Heart right ventricle (tissue), 16 donors: ENCODE data around the gene SYTL3. TPM values are rescaled to one million over a fixed set of nuclear protein-coding genes. Genes with fewer than 3 reads are reported as not detected.

Experiments used
- ATAC-seq, 8 donors: fragments of 200-7000 bp; cut with Tn5 transposase; one replicate each; pipeline ENCODE4 v1.9.1; 2020; ENCODE audit warnings: mild to moderate bottlenecking in 8 of 8, moderate library complexity in 8 of 8, moderate number of reproducible peaks in 1 of 8
- DNase-seq, 2 donors: peaks; one replicate each; pipeline ENCODE4 v3.0.0-alpha.2; 2020
- H3K27ac ChIP-seq, 10 donors: fragments of 200-600 bp; sonication (generic) in 2 of 10; one replicate each; pipeline versions ENCODE4 v1.5.0 to v1.8.0; 2020 to 2022; ENCODE audit warnings: mild to moderate bottlenecking in 3 of 10
- H3K27me3 ChIP-seq, 7 donors: fragments of 200-600 bp; one replicate each; pipeline ENCODE4 v1.8.0; 2021 to 2022; ENCODE audit warnings: mild to moderate bottlenecking in 2 of 7
- H3K36me3 ChIP-seq, 9 donors: fragments of 200-600 bp; sonication (generic) in 1 of 9; one replicate each; pipeline versions ENCODE4 v1.5.0 to v1.8.0; 2020 to 2022; ENCODE audit warnings: mild to moderate bottlenecking in 2 of 9
- H3K4me1 ChIP-seq, 9 donors: fragments of 200-600 bp; sonication (generic) in 1 of 9; one replicate each; pipeline versions ENCODE4 v1.5.0 to v1.8.0; 2020 to 2022; ENCODE audit warnings: mild to moderate bottlenecking in 4 of 9
- H3K4me3 ChIP-seq, 10 donors: fragments of 200-600 bp; sonication (generic) in 2 of 10; one replicate each; pipeline versions ENCODE4 v1.5.0 to v1.8.0; 2020 to 2022; ENCODE audit warnings: mild to moderate bottlenecking in 7 of 10, moderate library complexity in 2 of 10
- H3K9me3 ChIP-seq, 11 donors: fragments of 200-600 bp in 10 of 11; sonication (generic) in 2 of 11; one replicate each; pipeline versions ENCODE4 v1.5.0 to v1.8.0; 2013 to 2022; ENCODE audit warnings: mild to moderate bottlenecking in 2 of 11, control low read depth in 1 of 11, moderate library complexity in 1 of 11
- WGBS, 2 donors: extraction: QIAGEN DNeasy Blood & Tissue Kit; methylation state at CpG; one replicate each; pipeline ENCODE4 v1.1.7; 2013; ENCODE audit warnings: inconsistent platforms in 1 of 2; 5-methylcytosine and 5-hydroxymethylcytosine counted together
- intact Hi-C, 10 donors: fragments of 100-400 bp; cut with DNase I; formaldehyde crosslinking; loops; one replicate each; pipeline versions ENCODE4 v1.11.1 to v1.14.2; 2022
- polyA plus RNA-seq, 2 donors: library from polyadenylated mRNA; stranded (reverse); fragments of 200-250 nt; gene quantifications; one replicate each; pipeline ENCODE4 v1.2.3, GENCODE V29; 2013
- total RNA-seq, 10 donors: library from RNA; stranded (reverse); fragmentation: NEBNext Ultra II Directional in 3 of 10; extraction: Animal tissue kit (Norgen Biotek cat#: 25700) in 3 of 10; gene quantifications; one replicate each; pipeline versions ENCODE4 v1.2.1 to v1.2.4, GENCODE V29; 2021 to 2023
- TF ChIP-seq, protein P1 (sequence below), 9 donors: fragments of 200-600 bp; sonication (generic) in 2 of 9; IDR thresholded peaks; one replicate each; pipeline versions ENCODE4 v1.5.0 to v1.8.0; 2021 to 2022; ENCODE audit warnings: antibody characterized with exemption in 9 of 9, mild to moderate bottlenecking in 5 of 9, moderate library complexity in 1 of 9
- donor health status: Arrhythmogenic right ventricular cardiomyopathy.
- donor health status: ischemic (EF 13 %, LVEDD 7.1; RV severe dilation, severe dysfunction).
- donor health status: healthy with polysubstance abuse.
- donor health status: DM: no; HTN: yes; CAD: no.
- donor health status: DM: no; HTN: no; CAD: no.
- donor health status: ischemic (EF 25% LVEDD 6.9; RV normal size, moderate dysfunction).
- donor health status: ischemic (EF 25% LVEDD 5.7; RV mildly dilated, moderate dysfunction).
- donor health status: healthy.
- donor health status: DM: yes; HTN: yes; CAD: no.
- donor health status: Ischemic cardiomyopathy.
- donor health status: ischemic (EF 35%, LVEDD 5.7; RV mildly dilated, moderate dysfunction).
- donor health status: nonischemic (EF 11% LVEDD 7.7; RV severe dilation, severe dysfunction).
- donor health status: DM: yes; HTN: yes; CAD: no.
- donor health status: PGD.
- donor health status: ischemic (EF 29% LVEDD 5.4; RV normal size, mild dysfunction).
- donor health status: nonischemic (EF 23%, LVEDD 6.1; RV moderate dilation, normal function).

Gene SYTL3
- total and polyA plus RNA-seq, 12 donors: 3.6 to 11.9 (median 8.1) TPM

DNA sequence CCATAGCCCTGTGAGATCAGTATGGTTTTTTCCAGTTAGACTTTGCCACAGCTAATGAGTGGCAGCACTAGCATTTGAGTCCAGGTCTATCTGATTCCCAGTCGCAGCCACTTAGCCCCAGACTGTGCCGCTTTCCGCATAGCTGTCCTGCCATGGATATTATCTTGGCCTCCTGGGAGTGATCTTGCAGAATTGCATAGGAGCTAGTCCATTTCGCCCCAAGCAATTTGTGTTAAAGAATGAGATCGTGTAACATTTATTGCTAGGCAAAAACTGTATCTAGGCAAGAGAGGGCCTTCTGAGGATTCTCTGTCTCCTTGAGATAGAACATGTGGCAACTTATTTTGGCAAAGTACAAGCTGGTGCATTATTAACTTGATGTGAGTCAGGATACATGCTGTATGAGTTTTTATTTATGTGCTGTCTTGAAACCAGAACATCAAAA, 95.2 kb downstream of the SYTL3 start:
- TF ChIP-seq, protein P1, sequence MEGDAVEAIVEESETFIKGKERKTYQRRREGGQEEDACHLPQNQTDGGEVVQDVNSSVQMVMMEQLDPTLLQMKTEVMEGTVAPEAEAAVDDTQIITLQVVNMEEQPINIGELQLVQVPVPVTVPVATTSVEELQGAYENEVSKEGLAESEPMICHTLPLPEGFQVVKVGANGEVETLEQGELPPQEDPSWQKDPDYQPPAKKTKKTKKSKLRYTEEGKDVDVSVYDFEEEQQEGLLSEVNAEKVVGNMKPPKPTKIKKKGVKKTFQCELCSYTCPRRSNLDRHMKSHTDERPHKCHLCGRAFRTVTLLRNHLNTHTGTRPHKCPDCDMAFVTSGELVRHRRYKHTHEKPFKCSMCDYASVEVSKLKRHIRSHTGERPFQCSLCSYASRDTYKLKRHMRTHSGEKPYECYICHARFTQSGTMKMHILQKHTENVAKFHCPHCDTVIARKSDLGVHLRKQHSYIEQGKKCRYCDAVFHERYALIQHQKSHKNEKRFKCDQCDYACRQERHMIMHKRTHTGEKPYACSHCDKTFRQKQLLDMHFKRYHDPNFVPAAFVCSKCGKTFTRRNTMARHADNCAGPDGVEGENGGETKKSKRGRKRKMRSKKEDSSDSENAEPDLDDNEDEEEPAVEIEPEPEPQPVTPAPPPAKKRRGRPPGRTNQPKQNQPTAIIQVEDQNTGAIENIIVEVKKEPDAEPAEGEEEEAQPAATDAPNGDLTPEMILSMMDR (IDR thresholded peaks at IDR 0.05): no peak
- Histone ChIP-seq H3K27me3 (no peaks in the 10 kb centered on the region), H3K4me1 (no peaks in the 10 kb centered on the region), H3K36me3 (peaks cover 0 to 5% (median 0%) of the 10 kb centered on the region in 9 donors), H3K9me3 (peaks cover 0 to 5% (median 0%) of the 10 kb centered on the region in 11 donors), H3K4me3 (no peak overlapping the region), H3K27ac (no peak overlapping the region)
- DNase-seq (no peak), ATAC-seq (peak in 2 of 8 donors; percentile 55 to 62)
- intact Hi-C loops: no loop called here
- WGBS, 2 donors: 62 to 68% methylated on average over 5 of the region's 5 CpGs

DNA sequence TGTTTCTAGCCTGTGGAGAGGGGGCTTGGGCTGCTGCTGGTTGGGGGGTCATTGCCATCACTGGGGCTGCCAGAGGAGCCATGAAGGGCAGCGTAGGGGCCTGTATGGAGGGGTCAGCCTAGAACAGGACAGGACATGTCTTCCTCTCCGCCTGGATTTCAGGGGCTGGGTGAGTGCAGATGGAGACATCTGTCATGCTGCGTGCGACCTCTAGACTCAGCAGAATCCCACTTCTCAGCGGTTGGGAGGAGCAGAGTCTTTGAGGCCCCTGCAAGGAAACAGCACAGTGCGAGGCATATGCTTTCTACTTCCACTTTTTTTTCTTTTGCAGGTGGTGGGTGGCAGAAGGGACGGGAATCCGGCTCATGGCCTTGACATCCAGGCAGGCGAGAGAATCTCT, 101.4 kb downstream of the SYTL3 start:
- TF ChIP-seq, protein P1 (IDR thresholded peaks at IDR 0.05): no peak
- Histone ChIP-seq H3K4me3 (no peak overlapping the region), H3K9me3 (no peaks in the 10 kb centered on the region), H3K4me1 (peaks cover 0 to 19% (median 7%) of the 10 kb centered on the region in 9 donors), H3K27me3 (no peaks in the 10 kb centered on the region), H3K27ac (no peak overlapping the region), H3K36me3 (peaks cover 0 to 6% (median 0%) of the 10 kb centered on the region in 9 donors)
- 82 to 86% methylated on average over 9 of the region's 9 CpGs for WGBS, 2 donors
- ATAC-seq (peak in 1 of 8 donors; percentile 26), DNase-seq (no peak)
- intact Hi-C loops: no loop called here

GRCh38 chr6:158751921-158752320, 102.1 kb downstream of the SYTL3 start:
- no peaks in the 10 kb centered on the region for H3K9me3 ChIP-seq
- ATAC-seq (peak in 4 of 8 donors; percentile 24 to 41 (median 28)), DNase-seq (no peak)
- H3K27me3 ChIP-seq: no peaks in the 10 kb centered on the region
- 66 to 69% methylated on average over 9 of the region's 9 CpGs for WGBS, 2 donors
- intact Hi-C loops: no loop called here
- H3K4me3 ChIP-seq: no peak overlapping the region
- H3K4me1 ChIP-seq: peaks cover 0 to 19% (median 7%) of the 10 kb centered on the region in 9 donors
- TF ChIP-seq, protein P1 (IDR thresholded peaks at IDR 0.05): no peak
- H3K36me3 ChIP-seq: peaks cover 0 to 6% (median 0%) of the 10 kb centered on the region in 9 donors
- peak overlapping the region in 1 of 10 donors; percentile 22 for H3K27ac ChIP-seq

DNA sequence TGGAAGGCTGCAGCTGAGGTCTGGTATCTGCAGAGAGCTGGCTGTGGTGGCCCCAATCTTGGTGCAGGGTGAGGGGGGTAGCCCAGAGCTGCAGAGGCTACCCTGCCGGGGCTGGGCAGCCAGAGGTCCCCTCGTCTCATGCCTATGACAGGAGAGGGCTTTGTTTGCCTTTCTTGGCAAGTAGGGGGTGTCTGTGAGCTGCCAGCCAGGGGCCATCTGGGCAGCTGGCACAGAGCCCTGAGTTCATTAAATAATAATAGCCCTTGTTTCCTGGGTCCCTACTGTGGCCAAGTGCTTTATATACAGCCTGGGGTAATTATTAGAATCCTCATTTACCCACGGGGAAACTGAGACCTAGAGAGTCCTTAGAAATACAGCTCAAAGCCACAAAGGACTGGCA, 102.8 kb downstream of the SYTL3 start:
- peak overlapping the region in 1 of 10 donors; percentile 22 for H3K27ac ChIP-seq
- no peaks in the 10 kb centered on the region for H3K9me3 ChIP-seq

More for the DNA sequence above, 102.8 kb downstream of the SYTL3 start:
- peaks cover 0 to 6% (median 0%) of the 10 kb centered on the region in 9 donors for H3K36me3 ChIP-seq
- TF ChIP-seq, protein P1 (IDR thresholded peaks at IDR 0.05): peak in 7 of 9 donors; percentile 19 to 50 (median 40)
- 24 to 32% methylated on average over 3 of the region's 3 CpGs for WGBS, 2 donors
- ATAC-seq: peak; percentile 60 to 90 (median 78)
- no peak overlapping the region for H3K4me3 ChIP-seq
- intact Hi-C loops: no loop called here
- peaks cover 0 to 19% (median 7%) of the 10 kb centered on the region in 9 donors for H3K4me1 ChIP-seq
- no peaks in the 10 kb centered on the region for H3K27me3 ChIP-seq
- DNase-seq: peak; percentile 43 to 60
